HG03439 (cell line): ENCODE data around the gene COL6A3.

Experiments used
- ATAC-seq: cut with Tn5 transposase; IDR thresholded peaks from one replicate; pipeline ENCODE4 v1.9.1; 2021; ENCODE audit warnings: mild to moderate bottlenecking, moderate library complexity; ENCODE audit not compliant: unreplicated experiment

COL6A3 gene

GRCh38 chr2:237279012-237279768 lies 134.8 kb downstream of the COL6A3 start:
- ATAC-seq, result no peak

GRCh38 chr2:237278568-237278967 lies 135.4 kb downstream of the COL6A3 start:
- ATAC-seq, result no peak

GRCh38 chr2:237276716-237277490 lies 137.1 kb downstream of the COL6A3 start:
- no peak for ATAC-seq
